Fibroblast of villous mesenchyme (primary cell): ENCODE results near the gene MTMR3. TPM values are rescaled to one million over a fixed set of nuclear protein-coding genes. Genes with fewer than 3 reads are reported as not detected.

ENCODE experiments used
- DNase-seq: peaks from one replicate; pipeline ENCODE4 v3.0.0-alpha.2; 2010; ENCODE audit warnings: low read depth
- H3K4me3 ChIP-seq: 2 replicates; pipeline ENCODE4 v1.5.1; 2011; ENCODE audit warnings: low read depth, mild to moderate bottlenecking, low read length
- total RNA-seq: library from RNA; depleted of rRNA; stranded (reverse); fragments of >200 nt; gene quantifications from 2 replicates; pipeline ENCODE4 v1.2.3, GENCODE V29; 2012
- TF ChIP-seq, protein P1 (sequence below): IDR thresholded peaks from 2 replicates; pipeline ENCODE4 v1.5.1; 2012; ENCODE audit warnings: low read depth, mild to moderate bottlenecking, low read length; ENCODE audit not compliant: insufficient read depth

Gene MTMR3
- total RNA-seq, 1 donor: 51.4 TPM

DNA sequence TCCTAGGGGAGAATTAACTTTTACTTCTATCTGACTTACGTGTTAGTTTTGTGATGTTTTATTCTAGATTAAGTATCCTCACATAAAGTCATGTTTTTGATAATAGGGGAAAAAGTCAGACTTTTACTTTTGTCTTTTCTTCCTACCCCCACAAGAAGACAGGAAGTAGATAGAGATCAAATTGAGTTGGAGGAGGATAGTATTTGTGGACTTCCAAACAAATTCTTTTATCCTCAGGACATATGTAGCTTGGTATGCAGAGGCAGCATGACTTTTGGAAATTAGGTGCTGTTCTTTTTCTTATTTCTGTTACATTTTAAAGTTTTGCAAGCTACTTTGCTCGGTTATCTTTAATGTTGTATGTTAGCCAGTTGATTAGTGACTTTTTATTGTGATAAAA is 61.4 kb downstream of the MTMR3 start:
- H3K4me3 ChIP-seq: no peak overlapping the region
- DNase-seq: peak; percentile 18
- TF ChIP-seq, protein P1, sequence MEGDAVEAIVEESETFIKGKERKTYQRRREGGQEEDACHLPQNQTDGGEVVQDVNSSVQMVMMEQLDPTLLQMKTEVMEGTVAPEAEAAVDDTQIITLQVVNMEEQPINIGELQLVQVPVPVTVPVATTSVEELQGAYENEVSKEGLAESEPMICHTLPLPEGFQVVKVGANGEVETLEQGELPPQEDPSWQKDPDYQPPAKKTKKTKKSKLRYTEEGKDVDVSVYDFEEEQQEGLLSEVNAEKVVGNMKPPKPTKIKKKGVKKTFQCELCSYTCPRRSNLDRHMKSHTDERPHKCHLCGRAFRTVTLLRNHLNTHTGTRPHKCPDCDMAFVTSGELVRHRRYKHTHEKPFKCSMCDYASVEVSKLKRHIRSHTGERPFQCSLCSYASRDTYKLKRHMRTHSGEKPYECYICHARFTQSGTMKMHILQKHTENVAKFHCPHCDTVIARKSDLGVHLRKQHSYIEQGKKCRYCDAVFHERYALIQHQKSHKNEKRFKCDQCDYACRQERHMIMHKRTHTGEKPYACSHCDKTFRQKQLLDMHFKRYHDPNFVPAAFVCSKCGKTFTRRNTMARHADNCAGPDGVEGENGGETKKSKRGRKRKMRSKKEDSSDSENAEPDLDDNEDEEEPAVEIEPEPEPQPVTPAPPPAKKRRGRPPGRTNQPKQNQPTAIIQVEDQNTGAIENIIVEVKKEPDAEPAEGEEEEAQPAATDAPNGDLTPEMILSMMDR: no peak

DNA sequence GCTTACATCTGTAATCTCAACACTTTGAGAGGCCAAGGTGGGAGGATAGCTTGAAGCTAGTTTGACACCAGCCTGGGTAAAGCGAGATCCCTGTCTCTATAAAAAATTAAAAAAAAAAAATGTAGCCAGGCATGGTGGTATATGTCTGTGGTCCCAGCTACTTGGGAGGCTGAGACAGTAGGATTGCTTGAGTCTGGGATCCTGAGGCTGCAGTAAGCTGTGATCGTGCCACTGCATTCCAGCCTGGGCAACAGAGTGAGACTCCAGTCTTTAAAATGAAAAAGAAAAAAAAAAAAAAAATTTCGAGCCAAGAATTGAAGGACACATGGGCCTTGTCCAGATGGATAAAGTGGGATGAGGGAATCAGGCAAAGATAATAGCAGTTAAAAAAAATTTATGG is 62.5 kb downstream of the MTMR3 start:
- DNase-seq: no peak
- TF ChIP-seq, protein P1: no peak

DNA sequence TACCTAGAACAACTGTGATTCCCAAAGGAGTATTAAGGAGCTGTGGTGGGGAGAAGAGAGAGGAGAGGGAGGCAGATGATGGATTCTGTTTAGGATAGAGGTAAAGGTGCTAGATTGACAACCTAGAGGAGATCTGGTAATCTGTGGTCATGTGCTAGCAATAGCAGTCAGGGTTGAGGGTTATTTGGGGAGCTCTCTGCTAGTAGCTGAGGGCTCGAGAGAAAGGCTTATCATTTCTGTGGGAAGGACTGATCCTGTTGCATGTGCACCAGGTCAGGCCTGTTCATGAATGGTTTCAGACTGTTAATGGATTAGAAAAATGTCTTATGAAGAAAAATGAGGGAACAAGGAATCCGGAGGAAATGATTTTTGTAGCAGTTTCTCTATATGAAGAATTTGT is 63.2 kb downstream of the MTMR3 start:
- TF ChIP-seq, protein P1: no peak
- no peak for DNase-seq
- no peak overlapping the region for H3K4me3 ChIP-seq

More for the DNA sequence above, 62.5 kb downstream of the MTMR3 start:
- H3K4me3 ChIP-seq: no peak overlapping the region

DNA sequence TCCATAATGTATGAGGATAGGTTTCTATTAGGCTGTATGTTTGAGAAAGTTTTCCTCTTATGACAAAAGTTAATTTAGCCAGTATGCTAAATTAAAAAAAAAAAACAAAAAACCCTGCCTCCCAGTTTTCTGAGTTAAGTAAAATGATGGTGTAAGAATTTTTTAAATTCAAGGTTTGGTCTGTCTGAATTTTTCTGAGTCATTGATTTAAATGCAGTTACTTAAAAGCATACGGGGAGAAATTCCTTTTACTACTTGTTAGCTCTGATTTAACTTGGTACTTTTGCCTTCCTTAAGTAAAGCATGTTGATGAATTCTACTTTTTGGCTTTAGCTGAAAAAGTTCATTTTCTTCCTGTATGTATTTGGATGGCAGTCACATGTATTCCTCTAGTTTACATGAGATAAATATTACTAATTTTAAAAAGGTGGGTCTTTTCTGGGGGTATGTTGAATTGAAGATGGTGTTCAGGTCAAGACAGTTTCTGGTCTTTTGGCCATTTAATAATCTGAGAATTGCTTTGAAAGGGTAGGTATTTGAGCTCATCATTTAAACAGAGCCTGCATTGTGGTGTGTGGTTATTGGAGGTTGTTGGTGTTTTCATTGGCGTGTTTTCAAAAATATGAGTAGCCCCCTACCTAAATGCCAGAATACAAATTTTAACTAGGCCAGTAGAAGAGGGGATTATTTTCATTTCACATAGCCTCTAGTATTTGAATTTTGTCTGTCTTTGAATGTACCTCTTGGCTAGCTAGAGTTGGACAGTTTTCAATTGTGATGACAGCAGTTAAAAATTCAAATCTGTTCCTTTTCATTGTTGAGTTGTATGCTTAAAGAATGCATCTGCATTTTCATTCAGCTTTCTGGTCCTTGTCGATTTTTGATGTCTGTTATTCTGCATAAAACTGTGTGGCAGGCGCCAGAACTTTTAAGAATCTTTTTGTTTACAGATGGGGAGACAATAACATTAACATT is 64.7 kb downstream of the MTMR3 start:
- DNase-seq: no peak
- TF ChIP-seq, protein P1: no peak
- H3K4me3 ChIP-seq: no peak overlapping the region

DNA sequence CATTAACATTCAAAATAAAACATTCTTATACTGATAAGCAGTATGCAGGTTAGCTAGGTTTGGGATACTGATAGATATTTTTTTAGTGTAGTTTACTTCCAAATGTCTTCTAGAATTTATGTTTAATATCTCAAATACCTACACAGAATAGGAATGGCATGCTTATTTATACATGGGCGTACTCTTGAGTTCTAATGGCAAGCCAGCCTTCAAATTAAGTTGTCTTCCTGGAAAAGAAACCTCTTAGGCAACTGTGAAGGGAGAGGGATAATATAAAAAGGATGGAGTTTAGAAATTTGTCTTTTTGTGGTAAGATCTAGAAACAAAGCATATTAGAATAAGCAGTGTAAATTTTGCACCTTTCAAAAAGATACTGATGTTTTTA is 65.4 kb downstream of the MTMR3 start:
- H3K4me3 ChIP-seq: no peak overlapping the region
- TF ChIP-seq, protein P1: no peak
- DNase-seq: no peak

DNA sequence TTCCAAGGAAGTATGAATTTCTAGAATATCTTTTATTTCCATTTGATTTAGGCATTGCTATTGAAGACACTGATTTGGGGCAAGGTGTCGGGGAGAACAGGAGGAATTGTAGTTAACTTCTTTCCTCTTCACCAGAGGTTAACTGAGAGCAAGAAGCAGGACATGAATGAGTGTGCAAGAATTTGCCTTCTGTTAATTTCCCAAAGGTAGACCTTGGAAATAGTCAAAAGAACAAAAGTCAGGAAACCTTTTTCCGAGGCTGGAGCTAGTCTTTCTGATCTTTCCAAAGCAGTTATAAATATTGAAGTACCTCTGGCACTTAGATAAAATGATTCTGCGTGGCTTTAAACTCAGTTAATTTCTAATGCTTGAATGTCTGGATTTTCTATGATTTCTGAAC is 66.9 kb downstream of the MTMR3 start:
- H3K4me3 ChIP-seq: no peak overlapping the region
- TF ChIP-seq, protein P1: no peak
- no peak for DNase-seq
